HG03159 (cell line): ENCODE measurements around the gene UBE2Q1.

ENCODE experiments used
- ATAC-seq: cut with Tn5 transposase; IDR thresholded peaks from one replicate; pipeline ENCODE4 v1.9.1; 2021; ENCODE audit warnings: mild to moderate bottlenecking, moderate library complexity; ENCODE audit not compliant: unreplicated experiment

Gene UBE2Q1

GRCh38 chr1:154557939-154558719 lies at the start of gene UBE2Q1:
Gene UBE2Q1 (minus strand): TSS chr1:154558662. CDS start chr1:154558553, 109 bp downstream.
- ATAC-seq: peak; percentile 24

- peak; percentile 63 for ATAC-seq
These were observed 49.3 kb upstream of the UBE2Q1 start, which contains the start of gene ADAR for GRCh38 chr1:154607609-154608396. Gene ADAR (minus strand): TSS chr1:154608186. CDS start chr1:154608006, 180 bp downstream.

GRCh38 chr1:154607106-154607608 lies 48.7 kb upstream of the UBE2Q1 start:
- no peak for ATAC-seq

- ATAC-seq: no peak
These were observed 47.1 kb upstream of the UBE2Q1 start for GRCh38 chr1:154605534-154605933.

GRCh38 chr1:154603317-154603716 lies 44.9 kb upstream of the UBE2Q1 start:
- no peak for ATAC-seq

GRCh38 chr1:154599658-154600057 lies 41.2 kb upstream of the UBE2Q1 start:
- no peak for ATAC-seq

GRCh38 chr1:154598871-154599635 lies 40.6 kb upstream of the UBE2Q1 start:
- ATAC-seq: no peak

- no peak for ATAC-seq
These were observed 37.2 kb upstream of the UBE2Q1 start for GRCh38 chr1:154595621-154596020.

GRCh38 chr1:154594811-154595210 lies 36.3 kb upstream of the UBE2Q1 start:
- no peak for ATAC-seq

- no peak for ATAC-seq
These were observed 34.9 kb upstream of the UBE2Q1 start for GRCh38 chr1:154593390-154593789.

GRCh38 chr1:154591206-154591605 lies 32.7 kb upstream of the UBE2Q1 start:
- no peak for ATAC-seq

- no peak for ATAC-seq
These were observed 32.3 kb upstream of the UBE2Q1 start for GRCh38 chr1:154590756-154591155.

GRCh38 chr1:154589780-154590179 lies 31.3 kb upstream of the UBE2Q1 start:
- no peak for ATAC-seq

- no peak for ATAC-seq
These were observed 28.2 kb upstream of the UBE2Q1 start for GRCh38 chr1:154586641-154587040.

- ATAC-seq: no peak
These were observed 27.8 kb upstream of the UBE2Q1 start for GRCh38 chr1:154586231-154586630.

- no peak for ATAC-seq
These were observed 26.0 kb upstream of the UBE2Q1 start for GRCh38 chr1:154584267-154584994.

- ATAC-seq: no peak
These were observed 25.3 kb upstream of the UBE2Q1 start for GRCh38 chr1:154583773-154584172.

- no peak for ATAC-seq
These were observed 24.4 kb upstream of the UBE2Q1 start for GRCh38 chr1:154582885-154583284.

GRCh38 chr1:154581766-154582165 lies 23.3 kb upstream of the UBE2Q1 start:
- no peak for ATAC-seq

- ATAC-seq: no peak
These were observed 20.9 kb upstream of the UBE2Q1 start for GRCh38 chr1:154579374-154579773.
